Measurements from ENCODE around the gene FAM124A.

FAM124A gene

DNA sequence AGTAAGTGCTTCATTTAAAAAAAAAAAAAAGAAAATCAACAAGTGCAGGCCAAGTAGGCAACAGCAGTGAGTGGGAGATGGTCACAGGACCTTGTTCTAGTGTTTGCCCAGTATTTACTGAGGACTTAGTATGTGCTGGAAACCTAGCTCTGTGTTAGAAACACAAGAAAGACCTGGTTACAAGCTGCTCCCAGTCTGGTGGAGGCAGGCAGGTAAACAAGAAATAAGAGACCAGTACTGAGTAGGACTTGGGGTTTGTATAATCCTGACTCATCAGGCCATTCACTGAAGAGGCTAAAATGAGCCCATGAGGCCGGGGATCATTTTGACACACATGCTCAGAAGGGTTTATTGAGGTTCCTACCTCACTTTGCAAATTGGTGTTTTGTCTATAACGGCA is 95.8 kb downstream of the FAM124A start:
- TF ChIP-seq, protein P1, sequence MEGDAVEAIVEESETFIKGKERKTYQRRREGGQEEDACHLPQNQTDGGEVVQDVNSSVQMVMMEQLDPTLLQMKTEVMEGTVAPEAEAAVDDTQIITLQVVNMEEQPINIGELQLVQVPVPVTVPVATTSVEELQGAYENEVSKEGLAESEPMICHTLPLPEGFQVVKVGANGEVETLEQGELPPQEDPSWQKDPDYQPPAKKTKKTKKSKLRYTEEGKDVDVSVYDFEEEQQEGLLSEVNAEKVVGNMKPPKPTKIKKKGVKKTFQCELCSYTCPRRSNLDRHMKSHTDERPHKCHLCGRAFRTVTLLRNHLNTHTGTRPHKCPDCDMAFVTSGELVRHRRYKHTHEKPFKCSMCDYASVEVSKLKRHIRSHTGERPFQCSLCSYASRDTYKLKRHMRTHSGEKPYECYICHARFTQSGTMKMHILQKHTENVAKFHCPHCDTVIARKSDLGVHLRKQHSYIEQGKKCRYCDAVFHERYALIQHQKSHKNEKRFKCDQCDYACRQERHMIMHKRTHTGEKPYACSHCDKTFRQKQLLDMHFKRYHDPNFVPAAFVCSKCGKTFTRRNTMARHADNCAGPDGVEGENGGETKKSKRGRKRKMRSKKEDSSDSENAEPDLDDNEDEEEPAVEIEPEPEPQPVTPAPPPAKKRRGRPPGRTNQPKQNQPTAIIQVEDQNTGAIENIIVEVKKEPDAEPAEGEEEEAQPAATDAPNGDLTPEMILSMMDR (IDR thresholded peaks at IDR 0.05; ENCODE audit: low read depth, low read length, missing control alignments): no peak
- DNase-seq (ENCODE audit: extremely low read depth, low read depth): no peak
- H3K4me3 ChIP-seq (replicated peaks; ENCODE audit: low read depth, low read length): no peak overlapping the region

DNA sequence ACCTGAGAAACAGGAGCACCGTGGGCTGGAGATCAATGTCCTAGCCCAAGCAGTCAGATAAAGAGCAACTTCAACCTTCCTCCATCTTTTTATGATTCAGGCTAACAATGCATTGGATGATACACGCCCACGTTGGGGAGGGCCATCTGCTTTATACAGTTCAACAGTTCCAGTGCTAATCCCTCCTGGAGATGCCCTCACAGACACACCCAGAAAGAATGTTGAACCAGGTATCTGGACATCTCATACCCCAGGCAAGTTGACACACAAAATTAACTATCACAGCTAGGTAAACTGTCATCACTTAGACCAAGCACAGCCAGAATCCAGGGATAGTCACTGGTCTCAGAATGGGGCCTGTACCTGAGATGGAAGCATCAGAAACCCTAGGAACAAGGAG is 96.7 kb downstream of the FAM124A start:
- DNase-seq (ENCODE audit: extremely low read depth, low read depth): no peak
- H3K4me3 ChIP-seq (replicated peaks; ENCODE audit: low read depth, low read length): no peak overlapping the region
- TF ChIP-seq, protein P1 (IDR thresholded peaks at IDR 0.05; ENCODE audit: low read depth, low read length, missing control alignments): no peak

DNA sequence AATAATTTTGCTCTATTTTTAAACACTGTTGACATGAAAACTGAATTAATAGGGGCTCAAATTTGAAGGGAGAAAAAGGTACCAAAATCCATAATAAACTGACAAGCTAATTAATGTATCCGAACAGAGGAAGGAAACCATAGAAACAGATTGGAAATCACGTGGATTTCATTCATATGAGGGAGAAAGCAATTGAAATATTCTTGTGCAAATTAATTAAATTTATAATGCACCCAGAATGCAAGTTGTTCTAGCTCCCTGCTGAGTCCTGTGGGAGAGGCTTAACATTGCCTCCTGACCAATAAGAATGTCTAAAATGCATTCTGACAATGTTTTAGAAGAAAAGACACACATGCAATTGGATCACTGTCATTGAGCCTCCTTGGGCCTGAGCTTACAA is 99.6 kb downstream of the FAM124A start:
- TF ChIP-seq, protein P1 (IDR thresholded peaks at IDR 0.05; ENCODE audit: low read depth, low read length, missing control alignments): no peak
- DNase-seq (ENCODE audit: extremely low read depth, low read depth): no peak
- no peak overlapping the region for H3K4me3 ChIP-seq (replicated peaks; ENCODE audit: low read depth, low read length)

DNA sequence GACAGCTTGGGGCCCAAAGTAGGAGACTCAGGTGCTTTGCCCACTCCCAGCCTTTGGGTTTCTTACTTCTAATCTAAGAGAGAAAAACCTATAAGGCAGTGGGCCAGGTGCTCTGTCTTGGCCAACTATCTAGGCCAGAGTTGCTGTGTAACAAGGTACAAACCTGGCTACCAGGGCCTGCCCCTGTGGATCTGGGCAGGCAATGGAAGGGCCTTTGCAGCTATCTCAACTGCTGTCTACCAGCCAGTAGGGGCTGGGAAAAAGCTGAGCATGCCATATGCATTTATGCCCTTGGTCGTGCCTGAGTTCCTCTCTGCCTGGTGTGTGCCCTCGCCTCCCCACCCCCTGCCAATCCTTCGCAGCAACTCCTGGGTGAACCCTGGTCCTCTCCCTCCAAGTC is 100.6 kb downstream of the FAM124A start:
- TF ChIP-seq, protein P1 (IDR thresholded peaks at IDR 0.05; ENCODE audit: low read depth, low read length, missing control alignments): no peak
- DNase-seq (ENCODE audit: extremely low read depth, low read depth): no peak
- no peak overlapping the region for H3K4me3 ChIP-seq (replicated peaks; ENCODE audit: low read depth, low read length)

DNA sequence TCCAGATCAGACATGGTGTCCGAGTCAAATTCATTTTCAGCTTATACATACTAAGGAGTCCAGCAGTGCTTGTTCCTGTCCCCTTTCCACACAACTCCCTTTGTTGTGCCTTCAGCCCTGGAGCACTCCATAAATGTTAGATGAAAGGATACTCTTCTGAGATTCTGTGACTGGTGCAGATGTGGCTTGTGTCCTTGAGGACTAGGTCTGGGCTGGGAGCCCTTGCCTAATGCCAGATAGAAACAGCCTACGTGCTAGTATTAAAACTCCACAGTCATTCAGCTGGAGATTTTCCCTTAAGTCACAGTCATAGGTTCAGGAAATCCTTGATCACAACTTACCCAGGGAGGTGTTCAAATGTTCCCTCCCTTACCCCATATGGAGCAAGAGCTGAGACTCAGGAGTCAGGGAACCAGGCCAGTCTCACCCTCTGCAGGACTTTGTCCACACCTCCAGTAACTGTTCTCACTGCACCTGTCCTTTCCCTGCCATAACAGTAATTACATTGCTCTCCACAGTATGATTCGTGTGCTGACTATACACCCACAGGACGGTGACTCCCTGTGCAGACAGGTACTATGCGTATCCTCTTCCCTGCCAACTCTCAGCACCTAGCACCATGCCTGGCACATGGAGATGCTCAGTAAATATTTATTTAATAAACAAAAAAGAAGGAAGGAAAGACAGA is 101.8 kb downstream of the FAM124A start:
- H3K4me3 ChIP-seq (replicated peaks; ENCODE audit: low read depth, low read length): no peak overlapping the region
- TF ChIP-seq, protein P1 (IDR thresholded peaks at IDR 0.05; ENCODE audit: low read depth, low read length, missing control alignments): no peak
- no peak for DNase-seq (ENCODE audit: extremely low read depth, low read depth)

DNA sequence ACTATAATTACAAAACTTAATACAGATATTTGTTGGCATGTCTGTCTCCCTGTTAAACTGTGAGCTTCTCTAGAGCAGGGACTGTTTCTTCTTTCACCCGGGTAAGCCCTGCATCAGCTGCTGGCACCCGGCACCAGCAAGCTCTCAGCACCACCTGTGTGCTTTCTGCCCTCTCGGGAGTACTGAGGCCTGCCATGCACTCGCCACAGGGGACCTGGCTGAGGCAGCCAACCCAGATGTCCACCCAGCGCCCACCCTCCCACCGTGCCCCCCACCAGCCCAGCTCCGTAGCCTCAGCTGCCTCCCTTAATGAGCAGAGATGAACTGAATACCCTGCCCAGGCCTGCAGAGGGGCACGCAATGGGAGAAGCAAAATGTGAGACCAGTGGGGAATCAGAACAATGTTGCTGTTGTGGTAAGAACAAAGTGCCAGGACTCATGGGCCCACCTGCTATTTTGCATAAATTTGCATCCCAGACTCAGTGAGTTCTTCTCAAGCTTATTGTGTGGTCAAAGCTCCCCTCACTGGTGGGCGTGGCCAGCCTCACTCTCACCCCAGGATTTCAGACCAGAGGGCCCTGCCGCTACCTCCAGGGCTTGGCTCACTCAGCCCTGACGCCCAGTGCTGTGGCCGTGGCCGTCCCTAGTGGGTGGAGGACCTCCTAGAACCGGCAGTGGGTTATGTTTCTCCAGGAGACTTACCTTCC is 102.7 kb downstream of the FAM124A start:
- TF ChIP-seq, protein P1 (IDR thresholded peaks at IDR 0.05; ENCODE audit: low read depth, low read length, missing control alignments): no peak
- no peak for DNase-seq (ENCODE audit: extremely low read depth, low read depth)

More for the DNA sequence above, 102.7 kb downstream of the FAM124A start:
- H3K4me3 ChIP-seq (replicated peaks; ENCODE audit: low read depth, low read length): no peak overlapping the region

Measured in HFF-Myc (cell line).